H1 (cell line): Measurements from ENCODE around the gene MORF4L1.

ENCODE experiments used
- CTCF ChIP-seq, 3 experiments: IDR thresholded peaks; 1 replicate in 2 of 3; 2 replicates in 1 of 3; pipeline versions ENCODE4 v1.5.1 to v1.6.1; 2011; ENCODE audit warnings: low read length in 3 of 3, mild to moderate bottlenecking in 3 of 3, inconsistent platforms in 2 of 3, low read depth in 1 of 3, moderate library complexity in 1 of 3; ENCODE audit not compliant: insufficient read depth in 1 of 3; ENCODE audit errors: control extremely low read depth in 1 of 3
- POLR2A ChIP-seq, 2 experiments: IDR thresholded peaks; 1 replicate in 1 of 2; 2 replicates in 1 of 2; pipeline ENCODE4 v1.6.1; 2011; ENCODE audit warnings: low read depth in 2 of 2, low read length in 2 of 2, mild to moderate bottlenecking in 2 of 2; ENCODE audit errors: control extremely low read depth in 1 of 2

- TF ChIP-seq POLR2A (IDR thresholded peaks at IDR 0.05; ENCODE audit: control extremely low read depth in 1 of 2, low read depth in 2 of 2, low read length in 2 of 2) (no peak), CTCF (IDR thresholded peaks at IDR 0.05; ENCODE audit: control extremely low read depth in 1 of 3, insufficient read depth in 1 of 3, low read depth in 1 of 3, low read length in 3 of 3) (no peak)
Measured at GRCh38 chr15:78913012-78913411, 40.3 kb downstream of the MORF4L1 start.
